Common myeloid progenitor, CD34-positive (primary cell): Measurements from ENCODE around the gene BRINP2.
"Not testable (repeated sequence)": the region's sequence is repeated elsewhere in the genome, so short reads cannot be mapped to it uniquely, and the experiment has no call there.

Experiments used
- CTCF ChIA-PET: fragments of 350-600 bp; sonication (Branson Sonifier 250); formaldehyde crosslinking; loops from one replicate; lab custom pipeline; 2021; ENCODE audit warnings: antibody characterized with exemption; lab: Charles Lee
- POLR2A ChIA-PET: fragments of 350-600 bp; sonication (Branson Sonifier 250); formaldehyde crosslinking; loops from one replicate; lab custom pipeline; 2021; ENCODE audit warnings: antibody characterized with exemption; lab: Charles Lee
- DNase-seq, 3 donors: peaks; one replicate each; pipeline versions ENCODE4 v3.0.0 to v3.0.0-alpha.2; 2013
- H3K27ac ChIP-seq, 2 experiments: 1 replicate in 1 of 2; 2 replicates in 1 of 2; pipeline ENCODE4 v1.7.0; 2013; ENCODE audit warnings: inconsistent platforms in 2 of 2, low read length in 2 of 2, mild to moderate bottlenecking in 2 of 2, low read depth in 1 of 2, moderate library complexity in 1 of 2; ENCODE audit not compliant: severe bottlenecking in 2 of 2, insufficient read depth in 1 of 2, poor library complexity in 1 of 2
- H3K27me3 ChIP-seq, 5 experiments: replicated peaks in 2 of 5; 1 replicate in 3 of 5; 2 replicates in 2 of 5; pipeline versions ENCODE4 v1.6.1 to v1.7.0; 2013; ENCODE audit warnings: low read length in 4 of 5, mild to moderate bottlenecking in 2 of 5, moderate library complexity in 2 of 5, inconsistent platforms in 1 of 5; ENCODE audit not compliant: insufficient read depth in 5 of 5, control insufficient read depth in 4 of 5
- H3K36me3 ChIP-seq, 4 experiments: 1 replicate in 2 of 4; 2 replicates in 2 of 4; pipeline versions ENCODE4 v1.6.1 to v1.7.0; 2013; ENCODE audit warnings: low read length in 3 of 4, control low read depth in 1 of 4, mild to moderate bottlenecking in 1 of 4; ENCODE audit not compliant: control insufficient read depth in 4 of 4, insufficient read depth in 4 of 4
- H3K4me1 ChIP-seq, 4 experiments: 1 replicate in 3 of 4; 2 replicates in 1 of 4; pipeline versions ENCODE4 v1.6.1 to v1.7.1; 2013; ENCODE audit warnings: low read length in 3 of 4, mild to moderate bottlenecking in 3 of 4, control low read depth in 1 of 4, inconsistent platforms in 1 of 4, moderate library complexity in 1 of 4; ENCODE audit not compliant: control insufficient read depth in 4 of 4, insufficient read depth in 4 of 4; ENCODE audit errors: control extremely low read depth in 1 of 4
- H3K4me3 ChIP-seq, 7 experiments: 1 replicate in 4 of 7; 2 replicates in 3 of 7; pipeline versions ENCODE4 v1.5.1 to v1.7.0; 2013; ENCODE audit warnings: mild to moderate bottlenecking in 7 of 7, low read length in 6 of 7, moderate library complexity in 6 of 7, inconsistent platforms in 2 of 7, low read depth in 2 of 7, control low read depth in 1 of 7; ENCODE audit not compliant: insufficient read depth in 4 of 7, control insufficient read depth in 1 of 7; ENCODE audit errors: extremely low read depth in 1 of 7
- H3K9me3 ChIP-seq, 5 experiments: 1 replicate in 4 of 5; 2 replicates in 1 of 5; pipeline versions ENCODE4 v1.6.1 to v1.7.1; 2013; ENCODE audit warnings: low read length in 4 of 5, mild to moderate bottlenecking in 2 of 5, inconsistent platforms in 1 of 5, low read depth in 1 of 5, moderate library complexity in 1 of 5; ENCODE audit not compliant: control insufficient read depth in 4 of 5, insufficient read depth in 2 of 5; ENCODE audit errors: control extremely low read depth in 1 of 5
- WGBS: methylation state at CpG from one replicate; pipeline ENCODE4 v1.1.5; 2013; ENCODE audit not compliant: insufficient coverage; 5-methylcytosine and 5-hydroxymethylcytosine counted together

The BRINP2 gene

GRCh38 chr1:177311111-177311510 lies 140.4 kb downstream of the BRINP2 start:
- H3K4me1 ChIP-seq, result no peaks in the 10 kb centered on the region
- CTCF ChIA-PET, result no interaction called here
- whole genome bisulfite sequencing, result no CpG with 5 or more reads among the region's 4 CpGs
- DNase-seq, result no peak
- POLR2A ChIA-PET, result no interaction called here
- no peak overlapping the region for H3K4me3 ChIP-seq
- H3K27me3 ChIP-seq, result peaks cover 0 to 2% (median 0%) of the 10 kb centered on the region in 5 experiments
- no peaks in the 10 kb centered on the region for H3K36me3 ChIP-seq
- no peak overlapping the region for H3K27ac ChIP-seq
- H3K9me3 ChIP-seq, result no peaks in the 10 kb centered on the region

GRCh38 chr1:177311586-177311985 lies 140.8 kb downstream of the BRINP2 start:
- no peak for DNase-seq
- H3K27me3 ChIP-seq, result peaks cover 0 to 2% (median 0%) of the 10 kb centered on the region in 5 experiments
- H3K36me3 ChIP-seq, result no peaks in the 10 kb centered on the region
- WGBS, result 67% methylated on average over 1 of the region's 2 CpGs
- H3K27ac ChIP-seq, result no peak overlapping the region
- ChIA-PET POLR2A (no interaction called here), CTCF (no interaction called here)
- no peaks in the 10 kb centered on the region for H3K9me3 ChIP-seq
- no peaks in the 10 kb centered on the region for H3K4me1 ChIP-seq
- no peak overlapping the region for H3K4me3 ChIP-seq

- no peaks in the 10 kb centered on the region for H3K9me3 ChIP-seq
- no peak overlapping the region for H3K4me3 ChIP-seq
- H3K27me3 ChIP-seq, result no peaks in the 10 kb centered on the region
- WGBS, result no CpG with 5 or more reads among the region's 2 CpGs
- CTCF ChIA-PET, result no interaction called here
- H3K36me3 ChIP-seq, result no peaks in the 10 kb centered on the region
- no peak overlapping the region for H3K27ac ChIP-seq
- DNase-seq, result no peak
- no peaks in the 10 kb centered on the region for H3K4me1 ChIP-seq
- POLR2A ChIA-PET, result no interaction called here
Measured at GRCh38 chr1:177315261-177315660, 144.5 kb downstream of the BRINP2 start.

DNA sequence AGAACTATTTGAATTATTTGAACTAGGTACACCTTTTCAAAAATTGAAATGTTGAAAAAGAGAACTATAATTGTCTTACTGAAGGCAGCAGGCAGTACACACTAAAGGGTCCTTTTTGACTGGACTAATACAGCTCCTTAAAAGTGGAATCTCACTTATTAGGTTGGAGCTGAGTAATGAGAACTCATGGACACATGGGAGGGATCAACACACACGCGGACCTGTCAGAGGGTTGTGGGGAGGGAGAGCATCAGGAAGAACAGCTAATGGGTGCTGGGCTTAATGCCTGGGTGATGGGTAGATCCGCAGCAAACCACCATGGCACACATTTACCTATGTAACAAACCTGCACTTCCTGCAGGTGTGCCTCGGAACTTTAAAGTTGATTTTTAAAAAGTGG lies 145.0 kb downstream of the BRINP2 start:
- CTCF ChIA-PET, result no interaction called here
- H3K27ac ChIP-seq, result no peak overlapping the region
- no peak for DNase-seq
- 76% methylated on average over 3 of the region's 4 CpGs for WGBS
- no peak overlapping the region for H3K4me3 ChIP-seq
- POLR2A ChIA-PET, result no interaction called here
- no peaks in the 10 kb centered on the region for H3K27me3 ChIP-seq
- H3K9me3 ChIP-seq, result no peaks in the 10 kb centered on the region
- no peaks in the 10 kb centered on the region for H3K36me3 ChIP-seq
- no peaks in the 10 kb centered on the region for H3K4me1 ChIP-seq

GRCh38 chr1:177321434-177321833 lies 150.7 kb downstream of the BRINP2 start:
- H3K4me1 ChIP-seq, H3K36me3 ChIP-seq, H3K27me3 ChIP-seq, H3K9me3 ChIP-seq, CTCF ChIA-PET, H3K4me3 ChIP-seq, H3K27ac ChIP-seq, DNase-seq, POLR2A ChIA-PET: not testable (repeated sequence)

DNA sequence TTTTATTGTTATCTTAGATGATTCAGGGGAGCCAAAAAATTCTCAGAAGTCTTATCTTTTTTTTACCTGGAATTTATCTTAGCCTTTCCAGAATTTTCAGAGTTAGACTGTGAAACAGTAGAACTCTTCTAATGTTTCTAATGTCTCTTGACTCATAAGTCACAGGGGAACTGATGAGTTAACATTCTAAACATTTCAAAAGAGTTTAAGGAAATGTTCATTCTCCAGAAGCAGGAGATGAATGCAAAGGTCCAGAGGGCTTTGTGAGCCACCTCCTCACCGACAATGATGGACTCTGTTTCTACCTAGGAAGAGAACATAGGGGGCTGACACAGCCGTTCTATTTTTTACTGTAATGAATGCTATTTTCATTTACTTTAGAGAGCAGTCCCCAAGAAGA lies 157.5 kb downstream of the BRINP2 start:
- Histone ChIP-seq H3K4me1 (no peaks in the 10 kb centered on the region), H3K9me3 (peaks cover 0 to 1% (median 0%) of the 10 kb centered on the region in 5 experiments), H3K27me3 (no peaks in the 10 kb centered on the region), H3K4me3 (no peak overlapping the region), H3K27ac (no peak overlapping the region), H3K36me3 (no peaks in the 10 kb centered on the region)
- ChIA-PET POLR2A (no interaction called here), CTCF (no interaction called here)
- no peak for DNase-seq
- WGBS, result 92% methylated on average over 2 of the region's 2 CpGs

DNA sequence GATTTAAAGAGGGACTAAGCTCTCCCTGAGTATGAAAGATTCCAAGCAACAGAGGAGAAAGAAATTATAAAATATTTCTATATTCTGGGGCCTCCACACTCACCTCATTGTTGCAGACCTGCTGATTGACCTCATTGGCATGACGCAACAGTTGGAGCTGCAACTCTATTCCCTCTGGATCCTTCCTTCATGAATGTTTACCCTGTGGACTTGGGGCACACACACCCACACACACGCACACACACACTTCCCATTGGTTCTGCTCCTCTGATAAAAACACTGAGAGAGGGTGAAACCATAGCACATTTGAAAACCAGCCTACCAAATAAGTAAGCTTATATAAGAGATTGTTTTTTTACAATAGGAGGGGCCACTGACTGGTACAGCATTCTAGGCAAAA lies 159.1 kb downstream of the BRINP2 start:
- peaks cover 0 to 1% (median 0%) of the 10 kb centered on the region in 5 experiments for H3K9me3 ChIP-seq
- no peaks in the 10 kb centered on the region for H3K4me1 ChIP-seq
- POLR2A ChIA-PET, result no interaction called here
- CTCF ChIA-PET, result no interaction called here
- no peak for DNase-seq
- H3K27me3 ChIP-seq, result no peaks in the 10 kb centered on the region
- H3K27ac ChIP-seq, result no peak overlapping the region
- no peaks in the 10 kb centered on the region for H3K36me3 ChIP-seq
- 80% methylated on average over 2 of the region's 2 CpGs for WGBS
- no peak overlapping the region for H3K4me3 ChIP-seq
